Common myeloid progenitor, CD34-positive (primary cell): ENCODE measurements around the gene TMC1.

ENCODE experiments used
- CTCF ChIA-PET: fragments of 350-600 bp; sonication (Branson Sonifier 250); formaldehyde crosslinking; loops from one replicate; lab custom pipeline; 2021; ENCODE audit warnings: antibody characterized with exemption; lab: Charles Lee
- POLR2A ChIA-PET: fragments of 350-600 bp; sonication (Branson Sonifier 250); formaldehyde crosslinking; loops from one replicate; lab custom pipeline; 2021; ENCODE audit warnings: antibody characterized with exemption; lab: Charles Lee
- DNase-seq, 3 donors: peaks; one replicate each; pipeline versions ENCODE4 v3.0.0 to v3.0.0-alpha.2; 2013
- H3K27ac ChIP-seq, 2 experiments: 1 replicate in 1 of 2; 2 replicates in 1 of 2; pipeline ENCODE4 v1.7.0; 2013; ENCODE audit warnings: inconsistent platforms in 2 of 2, low read length in 2 of 2, mild to moderate bottlenecking in 2 of 2, low read depth in 1 of 2, moderate library complexity in 1 of 2; ENCODE audit not compliant: severe bottlenecking in 2 of 2, insufficient read depth in 1 of 2, poor library complexity in 1 of 2
- H3K27me3 ChIP-seq, 5 experiments: replicated peaks in 2 of 5; 1 replicate in 3 of 5; 2 replicates in 2 of 5; pipeline versions ENCODE4 v1.6.1 to v1.7.0; 2013; ENCODE audit warnings: low read length in 4 of 5, mild to moderate bottlenecking in 2 of 5, moderate library complexity in 2 of 5, inconsistent platforms in 1 of 5; ENCODE audit not compliant: insufficient read depth in 5 of 5, control insufficient read depth in 4 of 5
- H3K36me3 ChIP-seq, 4 experiments: 1 replicate in 2 of 4; 2 replicates in 2 of 4; pipeline versions ENCODE4 v1.6.1 to v1.7.0; 2013; ENCODE audit warnings: low read length in 3 of 4, control low read depth in 1 of 4, mild to moderate bottlenecking in 1 of 4; ENCODE audit not compliant: control insufficient read depth in 4 of 4, insufficient read depth in 4 of 4
- H3K4me1 ChIP-seq, 4 experiments: 1 replicate in 3 of 4; 2 replicates in 1 of 4; pipeline versions ENCODE4 v1.6.1 to v1.7.1; 2013; ENCODE audit warnings: low read length in 3 of 4, mild to moderate bottlenecking in 3 of 4, control low read depth in 1 of 4, inconsistent platforms in 1 of 4, moderate library complexity in 1 of 4; ENCODE audit not compliant: control insufficient read depth in 4 of 4, insufficient read depth in 4 of 4; ENCODE audit errors: control extremely low read depth in 1 of 4
- H3K4me3 ChIP-seq, 7 experiments: 1 replicate in 4 of 7; 2 replicates in 3 of 7; pipeline versions ENCODE4 v1.5.1 to v1.7.0; 2013; ENCODE audit warnings: mild to moderate bottlenecking in 7 of 7, low read length in 6 of 7, moderate library complexity in 6 of 7, inconsistent platforms in 2 of 7, low read depth in 2 of 7, control low read depth in 1 of 7; ENCODE audit not compliant: insufficient read depth in 4 of 7, control insufficient read depth in 1 of 7; ENCODE audit errors: extremely low read depth in 1 of 7
- H3K9me3 ChIP-seq, 5 experiments: 1 replicate in 4 of 5; 2 replicates in 1 of 5; pipeline versions ENCODE4 v1.6.1 to v1.7.1; 2013; ENCODE audit warnings: low read length in 4 of 5, mild to moderate bottlenecking in 2 of 5, inconsistent platforms in 1 of 5, low read depth in 1 of 5, moderate library complexity in 1 of 5; ENCODE audit not compliant: control insufficient read depth in 4 of 5, insufficient read depth in 2 of 5; ENCODE audit errors: control extremely low read depth in 1 of 5
- WGBS: methylation state at CpG from one replicate; pipeline ENCODE4 v1.1.5; 2013; ENCODE audit not compliant: insufficient coverage; 5-methylcytosine and 5-hydroxymethylcytosine counted together

TMC1 gene

DNA sequence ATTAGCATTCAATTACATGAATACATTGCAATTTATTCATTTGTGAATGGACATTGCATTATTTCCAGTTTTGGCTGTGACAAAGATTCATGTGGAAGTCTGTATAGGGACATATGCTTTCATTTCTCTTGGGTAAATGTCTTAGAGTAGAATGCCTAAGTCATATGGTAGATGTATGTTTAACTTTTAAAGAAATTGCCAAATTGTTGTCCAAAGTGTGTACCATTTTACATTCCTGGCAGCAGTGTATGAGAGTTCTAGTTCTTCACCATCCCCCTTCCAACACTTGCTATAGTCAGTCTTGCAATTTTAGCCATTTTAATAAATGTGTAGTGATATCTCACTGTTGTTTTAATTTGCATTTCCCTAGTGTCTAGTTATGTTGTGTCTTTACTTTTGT, 122.2 kb downstream of the TMC1 start:
- Histone ChIP-seq H3K27me3 (peaks cover 0 to 2% (median 0%) of the 10 kb centered on the region in 5 experiments), H3K36me3 (no peaks in the 10 kb centered on the region), H3K27ac (no peak overlapping the region), H3K4me3 (no peak overlapping the region), H3K4me1 (no peaks in the 10 kb centered on the region), H3K9me3 (no peaks in the 10 kb centered on the region)
- ChIA-PET CTCF (no interaction called here), POLR2A (no interaction called here)
- DNase-seq, result no peak

DNA sequence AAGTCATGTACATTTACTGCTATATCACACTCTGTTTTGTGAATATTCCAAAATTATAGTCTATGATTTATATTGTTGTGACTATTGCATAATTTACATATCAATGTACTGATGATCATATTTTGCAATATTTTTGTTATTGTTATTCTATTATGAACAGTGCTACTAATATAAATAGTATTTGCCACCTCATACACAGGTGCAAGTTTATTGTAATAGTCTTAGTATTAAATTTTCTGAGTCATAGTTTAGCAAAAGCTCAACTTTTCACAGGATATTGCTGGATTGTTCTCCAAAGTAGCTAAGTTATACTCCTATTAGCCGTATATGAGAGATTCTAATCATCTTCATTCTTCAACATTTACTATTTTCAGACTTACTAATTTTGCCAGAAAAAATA, 124.7 kb downstream of the TMC1 start:
- peaks cover 0 to 2% (median 0%) of the 10 kb centered on the region in 5 experiments for H3K27me3 ChIP-seq
- no peaks in the 10 kb centered on the region for H3K9me3 ChIP-seq
- CTCF ChIA-PET, result no interaction called here
- POLR2A ChIA-PET, result no interaction called here
- no peak overlapping the region for H3K27ac ChIP-seq
- 100% methylated on average over 1 of the region's 1 CpG for WGBS
- no peak overlapping the region for H3K4me3 ChIP-seq
- H3K4me1 ChIP-seq, result no peaks in the 10 kb centered on the region
- no peaks in the 10 kb centered on the region for H3K36me3 ChIP-seq
- no peak for DNase-seq

DNA sequence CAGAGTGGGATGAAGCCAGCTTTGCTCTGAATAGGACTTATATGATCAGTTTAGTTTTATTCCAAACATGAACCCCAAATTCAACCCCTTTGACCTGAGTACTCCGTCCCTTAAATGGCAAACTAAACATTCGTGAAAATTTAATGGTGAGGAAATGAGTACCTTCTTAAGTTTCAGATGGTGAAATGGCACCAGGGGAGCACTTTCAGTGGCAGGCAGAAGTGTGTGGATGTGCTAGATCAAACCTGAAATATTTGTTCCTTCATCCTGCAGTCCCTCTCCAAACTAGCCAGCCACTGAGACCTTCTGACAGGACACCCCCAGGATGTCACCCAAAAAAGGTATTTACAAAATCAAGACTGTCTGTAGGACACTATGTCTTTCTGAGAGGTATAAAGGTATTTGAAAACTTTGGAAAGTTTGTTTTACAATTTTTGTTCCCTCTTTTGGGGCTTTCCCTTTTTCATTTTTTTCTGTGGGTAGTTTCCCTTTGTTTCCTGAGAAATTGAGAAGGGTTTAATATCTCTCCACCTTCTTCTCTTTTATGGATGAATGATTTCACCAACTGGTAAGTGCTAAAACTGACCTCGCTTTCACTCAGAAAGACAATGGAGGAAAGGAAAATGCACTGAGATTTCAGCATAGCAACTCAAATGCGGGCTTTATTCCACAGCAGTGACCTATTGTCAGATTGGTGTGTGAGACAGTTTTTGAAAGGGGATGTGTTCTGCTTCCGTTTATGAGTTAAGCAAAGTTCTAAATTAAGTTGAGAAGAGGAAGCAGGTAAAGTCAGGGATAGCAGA, 127.1 kb downstream of the TMC1 start:
- 67% methylated on average over 4 of the region's 5 CpGs for WGBS
- H3K4me1 ChIP-seq, result no peaks in the 10 kb centered on the region
- H3K4me3 ChIP-seq, result no peak overlapping the region
- DNase-seq, result no peak
- ChIA-PET CTCF (no interaction called here), POLR2A (no interaction called here)
- H3K36me3 ChIP-seq, result no peaks in the 10 kb centered on the region
- no peak overlapping the region for H3K27ac ChIP-seq
- no peaks in the 10 kb centered on the region for H3K27me3 ChIP-seq
- H3K9me3 ChIP-seq, result no peaks in the 10 kb centered on the region

DNA sequence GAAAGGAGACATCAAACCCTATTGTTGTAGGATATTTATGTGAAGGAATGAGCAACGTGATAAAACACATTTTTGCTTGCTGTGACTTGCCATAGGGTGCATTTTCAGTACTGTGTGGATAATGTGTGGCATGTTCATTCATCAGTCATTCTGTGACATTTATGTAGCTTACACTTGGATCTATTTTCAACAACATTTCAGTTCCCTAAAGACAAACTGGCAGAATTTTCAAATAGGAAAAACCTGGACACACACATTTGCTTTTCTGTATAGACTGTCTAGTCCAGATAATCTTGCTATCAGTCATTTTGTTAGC, 127.7 kb downstream of the TMC1 start:
- WGBS, result no CpG with 5 or more reads among the region's 1 CpG
- no peaks in the 10 kb centered on the region for H3K9me3 ChIP-seq
- CTCF ChIA-PET, result no interaction called here

DNA sequence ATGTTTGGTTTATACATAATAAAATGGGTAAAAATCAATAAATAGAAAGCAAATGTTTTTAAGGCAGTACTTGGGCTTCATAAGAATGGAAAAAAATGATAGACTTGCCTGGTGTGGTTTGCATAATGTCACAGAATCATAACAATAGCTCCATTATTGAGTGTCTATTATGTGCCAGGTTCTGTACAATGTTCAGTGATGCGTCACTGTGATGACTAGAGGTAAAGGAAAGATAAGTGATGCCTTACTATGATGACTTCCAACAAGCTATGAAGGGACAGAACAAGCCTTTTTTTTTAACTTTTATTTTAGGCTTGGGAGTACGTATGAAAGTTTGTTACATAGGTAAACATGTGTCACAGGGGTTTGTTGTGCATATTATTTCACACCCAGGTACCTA, 128.8 kb downstream of the TMC1 start:
- no peaks in the 10 kb centered on the region for H3K9me3 ChIP-seq
- H3K4me1 ChIP-seq, result no peaks in the 10 kb centered on the region
- H3K27me3 ChIP-seq, result no peaks in the 10 kb centered on the region
- H3K4me3 ChIP-seq, result no peak overlapping the region
- POLR2A ChIA-PET, result no interaction called here
- whole genome bisulfite sequencing, result no CpG with 5 or more reads among the region's 2 CpGs
- CTCF ChIA-PET, result no interaction called here
- DNase-seq, result no peak
- H3K36me3 ChIP-seq, result no peaks in the 10 kb centered on the region
- H3K27ac ChIP-seq, result no peak overlapping the region

More for the DNA sequence above, 127.7 kb downstream of the TMC1 start:
- POLR2A ChIA-PET, result no interaction called here
- no peaks in the 10 kb centered on the region for H3K4me1 ChIP-seq
- no peaks in the 10 kb centered on the region for H3K27me3 ChIP-seq
- no peak overlapping the region for H3K4me3 ChIP-seq
- no peaks in the 10 kb centered on the region for H3K36me3 ChIP-seq
- no peak for DNase-seq
- H3K27ac ChIP-seq, result no peak overlapping the region

DNA sequence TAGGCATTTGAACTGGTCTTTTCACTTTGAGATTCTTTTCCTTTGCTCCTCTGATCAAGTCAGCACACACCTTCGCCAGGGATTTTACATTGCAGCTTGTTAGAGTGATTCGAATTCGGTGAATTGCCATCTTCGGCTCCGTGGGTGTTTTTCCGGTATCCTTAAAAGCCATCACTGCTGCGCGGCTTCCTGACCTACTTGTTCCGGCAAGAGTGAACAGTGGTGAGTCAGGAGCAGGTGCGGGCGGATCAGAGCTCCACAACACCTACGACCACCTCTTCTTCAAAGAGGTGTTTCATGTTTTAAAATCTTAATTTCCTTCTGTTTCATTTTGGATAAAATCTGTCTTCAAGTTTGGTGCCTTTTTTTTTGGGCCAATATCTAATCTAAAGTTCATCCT, 134.6 kb downstream of the TMC1 start:
- H3K4me3 ChIP-seq, result no peak overlapping the region
- H3K9me3 ChIP-seq, result no peaks in the 10 kb centered on the region
- ChIA-PET CTCF (no interaction called here), POLR2A (no interaction called here)
- H3K36me3 ChIP-seq, result no peaks in the 10 kb centered on the region
- peaks cover 0 to 2% (median 0%) of the 10 kb centered on the region in 5 experiments for H3K27me3 ChIP-seq
- no peak overlapping the region for H3K27ac ChIP-seq
- H3K4me1 ChIP-seq, result no peaks in the 10 kb centered on the region
- no peak for DNase-seq
- 96% methylated on average over 12 of the region's 12 CpGs for WGBS

DNA sequence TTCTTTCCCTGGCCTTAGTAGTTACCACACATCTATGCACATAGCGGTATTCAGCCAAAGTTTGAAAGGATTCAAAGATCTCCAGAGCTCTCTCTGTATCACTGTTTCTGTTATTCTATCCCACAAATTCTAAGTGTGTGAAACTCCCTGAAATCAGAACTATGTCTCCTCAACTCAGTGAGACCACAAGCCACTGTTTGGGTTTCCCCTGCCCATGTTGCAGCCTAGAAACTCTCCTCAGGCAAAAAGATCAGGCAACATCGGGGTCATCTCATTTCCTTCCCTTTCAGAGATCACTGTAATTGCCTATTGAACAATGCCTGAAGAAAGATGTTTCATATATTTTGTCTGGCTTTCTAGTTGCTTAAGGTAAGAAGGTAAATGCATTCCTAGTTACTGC, 135.6 kb downstream of the TMC1 start:
- ChIA-PET CTCF (no interaction called here), POLR2A (no interaction called here)
- Histone ChIP-seq H3K36me3 (no peaks in the 10 kb centered on the region), H3K9me3 (no peaks in the 10 kb centered on the region), H3K4me3 (no peak overlapping the region), H3K4me1 (no peaks in the 10 kb centered on the region), H3K27ac (no peak overlapping the region), H3K27me3 (peaks cover 0 to 2% (median 0%) of the 10 kb centered on the region in 5 experiments)
- 100% methylated on average over 1 of the region's 2 CpGs for WGBS
- no peak for DNase-seq
